HCEC 1CT (cell line): ENCODE data around the gene SEMA3B.
A peak's percentile ranks its signal among the peaks of the same experiment; 100 is the strongest.
"Not testable (repeated sequence)": the region's sequence is repeated elsewhere in the genome, so short reads cannot be mapped to it uniquely, and the experiment has no call there.

ENCODE experiments used
- DNase-seq: peaks from one replicate; pipeline ENCODE4 v3.0.0-alpha.2; 2017

SEMA3B gene

DNA sequence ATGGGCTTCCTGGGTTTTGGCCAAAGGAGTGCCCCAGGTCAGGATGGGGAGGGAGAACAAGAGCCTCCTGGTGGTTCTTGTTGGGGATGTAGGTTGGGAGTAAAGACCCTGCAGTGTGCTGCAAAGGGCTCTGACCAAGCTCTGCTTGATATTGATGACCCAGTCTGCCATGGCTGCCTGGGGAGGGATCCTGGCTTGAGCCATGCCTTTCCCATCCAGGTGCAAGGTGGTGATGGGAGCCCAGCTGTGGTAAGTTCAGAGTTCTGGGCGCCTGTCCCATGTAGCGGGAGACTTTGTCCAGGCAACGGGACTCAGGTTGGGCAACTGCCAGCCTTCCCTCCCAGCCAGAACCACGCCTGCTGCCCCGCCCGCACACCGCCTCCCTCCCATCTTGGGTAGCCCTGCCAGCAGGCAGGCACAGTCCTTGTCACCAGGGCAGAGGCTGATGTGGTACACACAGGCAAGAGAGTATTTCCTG is 30.4 kb upstream of the SEMA3B start:
- no peak for DNase-seq

- no peak for DNase-seq
These were observed 29.3 kb upstream of the SEMA3B start for GRCh38 chr3:50239649-50240048.

GRCh38 chr3:50241163-50241562 is 27.8 kb upstream of the SEMA3B start:
- no peak for DNase-seq

DNA sequence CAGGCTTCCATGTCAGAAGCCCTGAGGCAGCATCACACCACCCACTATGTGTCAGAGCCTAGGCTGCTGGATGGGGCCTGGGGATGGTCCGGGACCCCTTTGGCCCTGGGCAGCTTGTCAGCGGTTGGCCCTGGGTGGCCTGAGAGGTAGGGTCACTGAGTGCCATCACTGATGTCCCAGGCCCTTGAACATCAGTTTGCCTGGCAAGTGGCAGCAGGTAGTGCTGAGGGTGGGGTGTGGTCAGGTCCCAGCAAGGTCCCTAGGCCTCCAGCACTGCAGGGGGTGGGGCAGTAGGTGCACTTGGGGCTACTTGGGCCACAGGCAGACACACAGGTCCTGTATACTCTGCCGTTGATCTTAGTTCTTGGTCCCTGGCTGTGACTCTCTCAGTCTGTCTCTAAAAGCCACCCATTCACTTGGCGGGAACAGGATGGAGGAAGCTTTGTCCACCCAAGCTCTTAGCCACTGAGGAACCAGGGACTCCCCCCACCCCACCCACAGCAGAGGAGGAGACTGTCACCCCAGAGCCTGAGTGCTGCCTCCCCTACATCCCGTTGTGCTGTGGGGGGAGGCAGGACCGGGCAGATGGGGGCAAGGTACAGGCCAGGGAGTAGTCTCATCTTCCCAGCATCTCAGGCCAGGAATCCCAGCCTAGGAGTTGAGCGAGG is 27.1 kb upstream of the SEMA3B start:
- no peak for DNase-seq

DNA sequence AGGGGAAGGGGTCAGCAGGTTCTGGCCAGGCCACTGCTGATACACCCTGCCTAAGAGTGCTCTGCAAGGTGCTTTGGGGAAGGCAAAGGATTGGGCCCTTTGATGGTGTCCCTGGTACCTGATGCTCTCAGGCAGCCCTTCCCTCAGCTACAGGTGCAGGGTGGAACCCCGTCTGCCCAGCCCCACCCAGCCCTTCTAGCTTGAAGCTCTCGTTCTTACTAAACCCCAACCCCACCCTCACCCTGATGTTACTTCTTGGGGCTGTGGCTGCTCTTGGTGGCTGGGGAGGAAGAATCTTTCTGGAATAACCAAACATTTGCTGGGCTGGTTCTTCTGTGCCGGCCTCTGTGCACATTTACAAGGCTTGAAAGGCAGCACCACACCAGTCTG is 26.6 kb upstream of the SEMA3B start:
- no peak for DNase-seq

GRCh38 chr3:50242851-50243542 is 25.9 kb upstream of the SEMA3B start:
- DNase-seq = no peak

GRCh38 chr3:50243543-50243895 is 25.4 kb upstream of the SEMA3B start:
- DNase-seq = no peak

GRCh38 chr3:50244813-50245212 is 24.1 kb upstream of the SEMA3B start:
- not testable (repeated sequence) for DNase-seq

GRCh38 chr3:50245251-50245745 is 23.6 kb upstream of the SEMA3B start:
- no peak for DNase-seq

- DNase-seq = peak; percentile 70
These were observed 23.0 kb upstream of the SEMA3B start for GRCh38 chr3:50245831-50246516.

- peak; percentile 76 for DNase-seq
These were observed 22.4 kb upstream of the SEMA3B start for GRCh38 chr3:50246517-50246954.

GRCh38 chr3:50248387-50248786 is 20.6 kb upstream of the SEMA3B start:
- DNase-seq = peak; percentile 18

DNA sequence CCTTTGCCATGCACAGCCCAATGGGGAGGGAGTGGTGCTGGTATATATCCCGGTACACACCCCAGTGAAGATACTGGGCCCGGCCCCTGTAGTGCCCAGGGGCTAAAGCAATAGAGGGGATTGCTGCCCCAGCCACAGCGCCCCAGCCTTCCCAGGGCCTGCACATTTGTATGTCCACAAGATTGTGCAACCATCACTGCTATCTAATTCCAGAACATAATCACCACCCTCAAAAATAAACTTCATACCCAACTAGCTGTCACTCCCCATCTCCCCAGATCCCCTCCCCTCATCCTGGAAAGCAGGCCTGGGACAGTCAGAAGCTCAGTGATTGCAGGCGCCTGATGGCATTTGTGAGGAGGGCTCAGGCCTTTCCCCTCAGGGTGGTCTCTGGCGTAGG is 19.5 kb upstream of the SEMA3B start:
- DNase-seq = peak; percentile 0

DNA sequence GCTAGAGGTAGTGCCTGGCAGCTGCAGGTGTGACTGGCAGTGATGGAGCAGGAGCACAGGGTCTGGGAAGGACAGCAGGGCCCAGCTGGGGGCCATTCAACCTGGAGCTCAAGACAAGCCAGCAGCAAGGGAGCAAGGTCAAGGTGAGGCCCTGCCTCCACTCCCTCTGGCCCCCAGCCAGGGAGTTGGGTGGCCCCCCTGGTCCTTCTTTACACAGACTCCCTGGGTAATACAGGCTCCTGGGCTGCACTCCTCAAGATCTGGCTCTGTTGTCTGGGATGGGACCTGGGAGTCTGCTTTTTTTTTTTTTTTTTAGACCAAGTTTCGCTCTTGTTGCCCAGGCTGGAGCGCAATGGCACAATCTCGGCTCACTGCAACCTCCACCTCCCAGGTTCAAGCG is 18.4 kb upstream of the SEMA3B start:
- DNase-seq = no peak

DNA sequence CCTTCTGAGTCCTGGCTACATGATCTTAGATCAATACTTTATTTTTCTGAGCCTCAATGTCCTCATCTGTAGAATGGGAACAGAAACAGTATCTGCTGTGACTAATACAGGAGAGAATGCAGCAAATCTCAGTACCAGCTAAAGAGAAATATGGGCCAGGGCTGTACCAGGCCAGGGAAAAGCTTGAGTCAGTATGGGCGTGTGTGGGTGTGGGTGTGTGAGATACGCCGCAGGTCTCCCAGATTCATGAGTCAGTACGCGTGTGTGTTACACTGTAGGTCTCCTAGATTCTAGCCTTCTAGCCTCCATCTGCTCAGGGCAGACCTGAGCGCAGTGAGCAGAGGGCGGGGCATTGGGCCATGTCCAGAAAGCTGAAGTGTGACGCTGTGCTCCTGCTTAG is 17.7 kb upstream of the SEMA3B start:
- DNase-seq = peak; percentile 93

GRCh38 chr3:50254577-50255250 is 14.2 kb upstream of the SEMA3B start:
- peak; percentile 73 for DNase-seq

DNA sequence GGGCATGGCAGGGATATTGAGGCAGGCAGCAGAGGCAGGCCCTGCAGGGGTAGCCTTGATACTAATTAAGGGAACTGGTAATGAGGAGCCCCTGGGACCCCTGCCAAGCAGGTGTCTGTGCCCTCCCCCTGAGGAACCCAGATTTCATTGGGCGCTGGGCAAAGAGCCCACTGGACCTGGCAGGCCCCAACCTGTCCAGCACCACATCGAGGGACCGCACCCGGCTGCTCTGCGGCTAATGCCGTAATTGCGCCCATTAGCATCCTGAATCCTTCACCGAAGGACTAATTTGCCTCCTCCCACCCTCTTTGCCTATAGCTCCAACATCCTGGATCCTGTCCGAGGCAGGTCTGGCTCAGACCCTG is 13.7 kb upstream of the SEMA3B start:
- DNase-seq = no peak

GRCh38 chr3:50256978-50257890 is 11.7 kb upstream of the SEMA3B start:
- DNase-seq = peak; percentile 15

DNA sequence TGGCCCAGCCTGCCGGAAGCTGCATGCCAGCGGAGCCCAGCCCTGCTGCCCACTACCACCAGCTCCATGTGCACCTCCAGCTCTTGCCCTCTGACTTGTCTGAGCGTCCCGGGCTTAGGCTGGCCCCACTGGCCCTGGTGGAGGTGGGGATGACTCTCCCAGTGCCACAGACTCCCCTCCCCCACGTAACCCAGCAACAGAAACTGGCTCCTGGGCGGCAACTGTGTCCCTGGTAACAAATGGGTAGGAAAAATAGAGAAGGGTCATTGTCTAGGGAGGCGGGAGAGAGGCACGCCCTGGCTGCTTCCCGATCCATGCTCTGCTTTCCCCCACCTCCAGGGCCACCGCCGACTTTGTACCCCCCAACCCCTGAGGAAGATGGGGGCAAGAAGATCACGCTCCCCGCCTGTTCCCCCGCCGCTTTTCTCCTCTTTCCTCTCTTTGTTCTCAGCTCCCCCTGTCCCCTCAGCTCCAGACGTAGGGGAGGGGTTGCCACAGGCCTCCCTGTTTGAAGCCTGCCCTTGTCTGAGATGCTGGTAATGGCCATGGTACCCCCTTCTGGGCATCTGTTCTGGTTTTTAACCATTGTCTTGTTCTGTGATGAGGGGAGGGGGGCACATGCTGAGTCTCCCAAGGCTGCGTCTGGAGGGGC is 10.8 kb upstream of the SEMA3B start:
- DNase-seq = no peak

DNA sequence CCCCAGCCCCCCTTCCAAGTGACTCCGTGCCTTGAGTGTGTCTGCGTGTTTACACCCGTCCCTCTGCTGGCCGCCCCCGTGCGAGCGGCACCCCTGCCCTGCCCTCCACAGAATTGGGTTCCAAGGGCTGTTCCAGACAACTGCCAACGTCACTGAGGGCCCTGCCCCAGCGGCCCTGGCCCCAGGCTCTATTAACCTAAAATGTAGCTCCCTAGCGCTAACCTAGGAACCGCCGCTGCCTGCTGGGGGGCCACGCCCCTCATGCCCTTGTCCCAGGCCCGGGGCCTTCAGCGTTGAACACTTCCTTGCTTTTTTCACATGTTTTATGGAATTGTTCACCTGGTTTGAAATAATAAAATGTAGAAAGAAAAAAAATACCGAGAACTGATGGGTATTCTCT is 10.0 kb upstream of the SEMA3B start:
- no peak for DNase-seq

DNA sequence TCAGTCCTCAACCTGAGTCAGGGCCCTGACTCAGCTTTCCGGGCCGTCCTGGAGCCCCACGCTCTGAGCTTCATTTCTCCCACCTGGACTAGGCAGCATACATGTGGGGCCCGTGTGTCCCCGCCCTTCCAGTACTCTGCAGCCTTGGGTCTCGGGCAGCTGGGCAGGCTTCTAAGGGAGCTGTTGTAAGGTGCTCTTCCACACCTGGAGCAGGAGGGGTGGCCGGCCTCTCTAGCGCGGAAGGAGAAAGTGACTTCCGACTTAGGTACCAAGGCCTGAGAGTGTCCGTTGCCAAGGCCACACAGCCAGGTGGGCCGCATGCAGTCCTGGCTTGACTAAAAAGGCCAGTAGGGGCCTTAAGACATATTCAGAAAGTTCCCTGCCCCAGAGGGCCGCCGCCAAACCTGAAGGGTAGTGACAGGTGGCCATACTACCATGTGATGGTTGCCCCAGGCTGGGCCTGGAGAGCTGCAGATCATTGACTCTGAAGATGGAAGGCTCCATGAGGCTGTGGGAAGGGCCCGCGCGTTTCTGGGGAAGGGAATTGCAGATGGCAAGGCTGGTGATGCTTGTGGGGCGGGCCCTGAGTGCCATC is 9.4 kb upstream of the SEMA3B start:
- no peak for DNase-seq
